HG02943 (cell line): ENCODE data around the gene SERPINA5.
"Not testable (repeated sequence)": the region's sequence is repeated elsewhere in the genome, so short reads cannot be mapped to it uniquely, and the experiment has no call there.

ENCODE experiments used
- ATAC-seq: cut with Tn5 transposase; IDR thresholded peaks from one replicate; pipeline ENCODE4 v1.9.1; 2021; ENCODE audit warnings: mild to moderate bottlenecking, low read depth, moderate library complexity; ENCODE audit not compliant: unreplicated experiment

SERPINA5 gene

DNA sequence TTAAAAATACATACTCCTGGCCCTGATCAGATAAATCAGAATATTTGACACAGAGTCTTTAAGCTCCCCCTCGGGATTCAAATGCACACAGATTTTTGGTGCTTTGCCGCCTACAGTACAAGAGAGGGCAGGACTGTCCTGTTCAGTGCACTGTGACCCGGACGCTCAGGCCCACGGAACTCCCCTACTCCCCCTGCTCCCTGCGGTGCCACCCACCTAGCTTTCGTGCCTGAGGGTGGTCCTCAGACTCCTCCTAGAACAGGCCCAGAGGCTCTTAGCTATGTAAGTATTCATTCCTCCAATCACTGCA lies 17.2 kb downstream of the SERPINA5 start:
- no peak for ATAC-seq

DNA sequence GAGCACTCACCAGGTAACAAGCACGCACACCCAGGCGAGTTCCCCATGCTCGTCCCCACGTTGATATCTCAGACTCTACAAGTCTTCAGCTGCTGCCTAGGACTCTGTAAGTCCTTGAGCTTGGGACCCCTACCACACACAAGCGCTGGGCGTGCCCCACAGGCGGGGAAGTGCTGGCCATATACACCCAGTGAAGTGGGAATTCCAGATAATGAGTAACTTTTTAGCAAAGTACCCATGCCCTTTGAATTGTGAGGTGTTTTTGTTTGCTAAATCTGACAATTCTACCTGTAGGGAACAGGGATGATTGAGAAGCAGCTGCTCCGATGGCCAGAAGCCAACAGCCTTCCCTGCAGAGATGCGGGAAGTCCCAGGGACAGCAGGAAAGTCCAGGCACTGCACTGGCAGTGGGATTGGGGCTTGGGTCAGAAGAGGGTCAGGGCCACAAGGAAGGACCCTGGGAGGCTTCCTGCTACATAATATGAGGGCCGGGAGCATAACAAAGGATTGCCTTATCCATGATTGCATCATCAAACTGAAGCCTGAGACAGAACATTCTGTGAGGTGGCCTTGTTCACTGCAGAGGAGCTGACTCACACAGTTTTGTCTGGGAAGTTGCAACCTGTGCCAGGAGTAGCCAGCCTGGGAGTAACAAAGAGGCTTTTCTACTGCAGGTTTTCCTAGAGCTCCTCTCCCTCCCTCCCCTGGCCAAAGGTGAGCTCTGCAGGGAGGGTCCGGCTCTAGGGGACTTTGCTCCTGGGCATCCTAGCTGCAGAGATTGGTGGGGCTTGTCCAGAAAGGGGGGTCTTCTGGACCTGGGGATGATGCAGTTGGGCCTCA lies 17.8 kb downstream of the SERPINA5 start:
- ATAC-seq, result no peak

DNA sequence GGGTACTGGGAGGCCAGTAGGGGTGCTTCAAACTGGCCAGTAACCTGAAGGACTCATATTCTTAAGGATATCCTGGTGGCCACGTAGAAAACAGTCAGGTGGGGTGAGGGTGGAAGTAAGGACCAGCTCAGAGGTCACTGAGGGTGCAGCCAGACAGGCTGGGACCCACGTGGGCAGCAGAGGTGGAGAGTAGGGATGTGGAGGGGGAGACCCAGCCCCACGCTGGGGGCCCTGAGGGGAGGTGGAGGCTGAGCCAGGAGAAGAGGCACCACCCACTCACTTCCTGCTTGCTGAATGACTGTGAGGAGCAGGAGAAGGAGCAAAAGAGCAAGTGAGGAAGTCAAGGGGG lies 18.4 kb downstream of the SERPINA5 start:
- no peak for ATAC-seq

DNA sequence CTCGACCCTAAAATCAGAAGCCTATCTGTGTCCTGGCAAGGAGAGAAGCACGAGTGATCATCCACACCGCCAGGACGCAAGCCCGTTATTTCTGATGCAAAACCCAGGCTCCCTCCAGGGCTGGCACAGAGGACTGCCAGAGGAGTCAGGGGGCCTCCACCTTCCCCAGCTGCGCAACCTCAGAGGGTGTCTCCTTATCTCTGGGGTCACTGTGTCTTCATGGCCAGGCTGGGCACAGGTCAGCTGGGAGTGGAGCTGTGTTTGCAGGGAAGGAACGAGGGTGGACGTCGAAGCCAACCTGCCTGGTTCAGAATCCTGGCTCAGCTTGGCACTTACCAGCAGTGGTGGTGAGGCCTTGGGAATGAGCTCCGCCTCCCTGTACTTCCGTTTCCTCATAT lies 18.9 kb downstream of the SERPINA5 start:
- ATAC-seq, result no peak

DNA sequence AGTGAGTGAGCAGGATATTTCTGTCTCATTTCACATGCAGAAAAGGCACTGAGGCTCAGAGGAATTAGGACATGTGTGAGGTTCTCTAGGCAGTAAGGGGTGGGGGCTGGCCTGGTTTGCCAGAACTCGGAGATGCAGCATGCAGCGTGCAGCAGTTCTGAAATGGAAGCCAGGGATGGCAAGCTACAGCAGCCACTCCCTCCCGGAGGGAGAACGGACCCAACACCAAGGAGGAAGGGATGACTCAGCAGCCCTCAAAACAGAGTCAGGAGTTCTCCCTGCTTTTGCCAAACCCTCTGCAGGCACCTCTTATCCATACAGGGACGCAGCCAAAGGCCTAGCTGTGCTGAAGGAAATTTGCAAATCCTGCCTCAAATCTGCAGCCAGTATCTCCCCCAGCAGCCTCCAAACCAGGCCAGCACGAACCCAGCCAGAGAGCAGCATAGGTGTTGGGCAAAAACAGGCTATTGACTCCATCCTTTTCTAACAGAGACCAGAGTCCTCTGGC lies 20.7 kb downstream of the SERPINA5 start:
- no peak for ATAC-seq

DNA sequence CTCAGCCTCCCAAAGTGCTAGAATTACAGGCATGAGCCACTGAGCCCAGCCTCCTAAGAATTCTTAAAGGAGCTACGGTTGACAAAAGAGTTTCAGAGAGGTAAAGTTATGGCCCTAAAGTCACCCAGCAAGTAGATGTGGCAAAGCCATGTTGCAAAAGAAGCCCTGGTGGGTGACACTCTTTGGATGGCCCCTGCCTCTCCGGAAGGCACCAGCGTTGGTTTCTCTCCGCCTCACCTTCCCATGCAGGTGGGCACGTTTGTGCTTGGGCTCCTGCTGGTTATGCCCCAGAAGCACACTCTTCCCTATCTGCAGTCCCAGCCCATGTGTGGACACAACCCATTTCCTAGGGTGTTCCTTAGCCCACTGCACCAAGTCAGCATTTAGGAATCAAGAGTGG lies 21.5 kb downstream of the SERPINA5 start:
- no peak for ATAC-seq

DNA sequence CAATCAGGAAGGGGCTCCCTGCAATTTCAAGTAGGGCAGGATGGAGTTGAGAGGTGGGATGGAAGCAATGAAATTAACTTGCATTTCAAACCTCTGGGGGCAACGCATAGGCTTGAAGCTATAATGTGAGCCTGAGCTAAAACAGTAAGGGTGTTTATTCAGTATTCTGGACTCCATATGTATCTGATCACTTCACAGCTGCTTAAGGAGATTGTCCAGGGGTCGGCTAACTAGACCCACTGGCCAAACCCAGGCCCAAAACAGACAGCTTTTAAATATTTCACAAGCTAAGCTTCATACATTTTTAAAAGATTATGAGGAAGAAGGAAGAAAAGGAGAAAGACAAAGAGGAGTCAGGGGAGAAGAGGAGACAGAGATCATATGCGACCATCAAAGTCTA lies 24.1 kb downstream of the SERPINA5 start:
- no peak for ATAC-seq

DNA sequence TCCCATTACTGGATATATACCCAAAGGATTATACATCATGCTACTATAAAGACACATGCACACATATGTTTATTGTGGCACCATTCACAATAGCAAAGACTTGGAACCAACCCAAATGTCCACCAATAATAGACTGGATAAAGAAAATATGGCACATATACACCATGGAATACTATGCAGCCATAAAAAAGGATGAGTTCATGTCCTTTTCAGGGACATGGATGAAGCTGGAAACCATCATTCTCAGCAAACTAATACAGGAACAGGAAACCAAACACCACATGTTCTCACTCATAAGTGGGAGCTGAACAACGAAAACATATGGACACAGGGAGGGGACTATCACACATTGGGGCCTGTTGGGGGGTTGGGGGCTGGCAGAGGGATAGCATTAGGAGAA lies 27.7 kb downstream of the SERPINA5 start:
- ATAC-seq, result not testable (repeated sequence)

DNA sequence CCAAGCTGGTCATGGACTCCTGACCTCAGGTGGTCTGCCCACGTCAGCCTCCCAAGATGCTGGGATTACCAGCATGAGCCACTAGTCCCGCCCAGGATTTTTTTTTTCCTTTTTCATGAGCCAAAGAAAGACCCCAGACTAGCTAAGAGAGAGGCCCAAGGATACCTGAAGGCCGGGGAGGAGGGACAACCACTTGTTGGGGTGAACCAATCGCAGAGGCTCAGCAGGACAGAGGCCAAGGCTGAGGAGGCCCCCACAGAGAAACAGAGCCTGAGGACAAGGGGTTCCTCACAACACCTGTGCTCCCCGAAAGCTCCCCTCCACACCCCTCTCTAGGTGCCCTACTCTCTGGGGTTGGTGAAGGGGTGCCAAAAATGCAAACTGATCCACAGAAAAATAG lies 30.0 kb downstream of the SERPINA5 start:
- no peak for ATAC-seq

DNA sequence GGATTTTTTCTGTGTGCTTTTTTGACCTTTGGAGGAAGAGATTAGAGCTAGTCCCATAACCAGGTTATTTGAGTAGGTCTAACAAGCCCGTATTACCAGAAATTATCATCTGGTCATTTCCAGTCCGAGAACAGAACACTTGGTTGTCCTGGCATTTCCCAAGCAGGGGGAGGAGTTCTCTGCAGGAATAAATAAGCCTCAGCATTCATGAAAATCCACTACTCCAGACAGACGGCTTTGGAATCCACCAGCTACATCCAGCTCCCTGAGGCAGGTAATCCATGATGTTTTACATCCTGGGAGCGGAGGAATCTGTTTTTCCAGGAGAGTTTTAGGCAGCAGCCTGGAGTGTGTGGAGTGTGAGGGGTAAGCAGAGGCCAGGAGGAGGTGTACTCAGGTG lies 30.9 kb downstream of the SERPINA5 start, which contains the start of gene SERPINA3:
SERPINA3 (plus strand) TSS at position 218 of the 400 bp plus-strand sequence. CDS start 2,051 bp downstream, outside the sequence.
- ATAC-seq, result no peak

DNA sequence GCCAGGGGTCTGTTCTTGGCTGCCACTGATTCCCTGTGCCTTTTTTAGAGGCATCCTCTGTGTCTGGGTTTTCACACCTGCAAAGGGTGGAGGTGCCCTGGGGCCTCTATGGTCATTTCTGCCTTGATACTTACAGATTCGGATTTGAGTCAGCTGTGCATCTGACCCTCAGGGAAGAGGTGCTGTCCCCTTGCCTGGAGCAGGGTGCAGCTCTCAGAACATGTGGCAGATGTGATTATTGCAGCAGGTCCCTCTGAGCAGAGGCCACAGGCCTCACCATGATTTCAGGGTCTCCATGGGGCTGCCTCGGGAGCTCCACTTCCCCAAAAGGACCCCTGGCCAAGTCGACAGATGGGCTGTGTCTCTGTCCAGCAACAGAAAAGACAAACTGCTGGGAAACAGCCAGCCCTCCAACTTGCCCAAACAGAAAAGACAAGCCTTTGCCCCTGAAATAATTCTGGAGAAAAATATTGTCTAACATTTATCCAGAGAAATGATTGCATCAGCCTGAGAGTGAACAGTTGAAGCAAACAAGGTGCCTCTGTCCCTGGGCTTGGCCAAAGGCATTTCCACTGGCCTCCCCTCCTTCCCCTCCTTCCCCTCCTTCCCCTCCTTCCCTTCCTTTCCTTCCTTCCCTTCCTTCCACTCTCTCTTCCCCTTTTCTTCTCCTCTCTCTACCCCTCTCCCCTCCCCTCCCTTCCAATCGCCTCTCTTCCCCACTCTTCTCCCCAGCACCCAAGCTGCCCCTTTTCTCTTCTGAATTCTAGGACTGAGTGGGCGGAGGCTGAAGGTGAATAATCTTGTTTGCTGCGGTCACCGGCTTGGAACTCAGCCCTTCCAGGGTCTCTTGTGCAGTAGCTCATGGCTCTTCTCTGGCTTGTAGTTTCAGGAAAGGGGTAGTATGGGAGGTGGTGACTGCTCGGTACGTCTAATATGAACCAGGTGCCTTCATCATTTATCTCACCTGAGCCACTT lies 31.6 kb downstream of the SERPINA5 start:
- no peak for ATAC-seq

DNA sequence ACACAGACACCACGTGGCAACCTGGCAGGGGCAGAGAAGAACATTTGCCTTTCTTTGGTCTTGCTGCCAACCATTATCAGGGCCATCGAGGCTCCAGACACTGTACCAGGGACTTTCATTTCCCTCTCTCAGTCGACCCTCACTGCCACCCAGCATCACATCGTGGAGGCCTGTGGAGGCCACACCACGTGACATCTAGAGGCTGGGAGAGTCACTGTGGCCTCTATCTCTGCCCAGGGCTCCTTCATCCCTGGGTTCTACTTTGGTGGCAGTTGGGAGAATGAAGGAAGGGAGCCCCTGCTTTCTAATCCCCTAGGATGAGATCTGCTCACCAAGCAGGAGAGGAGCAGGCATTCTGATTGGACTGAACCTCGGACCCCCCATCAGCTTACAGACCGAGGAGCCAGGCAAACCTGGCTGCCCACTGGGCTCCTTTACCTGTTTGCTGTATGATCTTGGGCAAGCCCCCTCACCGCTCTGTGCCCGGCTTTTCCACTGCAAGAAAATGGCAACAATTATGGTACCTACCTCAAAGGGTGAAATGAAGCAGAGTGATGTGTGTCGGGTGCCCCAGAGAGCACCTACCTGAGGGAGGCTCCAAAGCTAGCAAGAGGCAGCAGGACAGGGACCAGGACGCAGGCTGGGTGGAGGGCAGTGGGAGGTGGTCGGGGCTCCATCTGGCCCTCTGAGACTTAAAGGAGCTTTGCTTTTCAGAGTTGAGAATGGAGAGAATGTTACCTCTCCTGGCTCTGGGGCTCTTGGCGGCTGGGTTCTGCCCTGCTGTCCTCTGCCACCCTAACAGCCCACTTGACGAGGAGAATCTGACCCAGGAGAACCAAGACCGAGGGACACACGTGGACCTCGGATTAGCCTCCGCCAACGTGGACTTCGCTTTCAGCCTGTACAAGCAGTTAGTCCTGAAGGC lies 32.8 kb downstream of the SERPINA5 start:
- ATAC-seq, result no peak

DNA sequence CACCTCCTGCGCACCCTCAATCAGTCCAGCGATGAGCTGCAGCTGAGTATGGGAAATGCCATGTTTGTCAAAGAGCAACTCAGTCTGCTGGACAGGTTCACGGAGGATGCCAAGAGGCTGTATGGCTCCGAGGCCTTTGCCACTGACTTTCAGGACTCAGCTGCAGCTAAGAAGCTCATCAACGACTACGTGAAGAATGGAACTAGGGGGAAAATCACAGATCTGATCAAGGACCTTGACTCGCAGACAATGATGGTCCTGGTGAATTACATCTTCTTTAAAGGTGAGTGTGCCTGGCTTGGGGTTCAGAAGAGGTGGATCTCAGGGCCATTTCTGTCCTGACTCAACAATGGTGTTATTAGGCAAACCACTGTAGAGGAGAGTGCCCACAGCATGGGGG lies 33.6 kb downstream of the SERPINA5 start:
- no peak for ATAC-seq

DNA sequence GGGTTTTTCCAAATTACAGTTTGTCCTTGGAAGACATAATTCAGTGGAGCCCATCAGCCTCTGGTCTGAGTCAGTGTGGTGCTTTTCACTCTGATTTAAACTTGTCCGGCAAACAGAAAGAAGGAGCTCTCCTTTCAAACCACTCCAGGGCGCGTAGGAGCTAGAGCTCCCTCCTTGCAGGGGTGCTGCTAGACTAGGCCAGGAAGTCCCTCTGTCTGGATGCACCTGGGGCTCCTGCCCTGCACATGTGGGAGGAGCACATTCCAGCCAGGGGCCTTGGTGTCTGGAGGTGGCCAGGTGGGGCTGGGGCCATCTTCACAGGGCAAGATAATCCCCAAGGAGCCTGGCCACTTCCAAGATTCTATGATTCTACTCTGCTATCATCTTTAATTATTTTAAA lies 34.0 kb downstream of the SERPINA5 start:
- no peak for ATAC-seq

DNA sequence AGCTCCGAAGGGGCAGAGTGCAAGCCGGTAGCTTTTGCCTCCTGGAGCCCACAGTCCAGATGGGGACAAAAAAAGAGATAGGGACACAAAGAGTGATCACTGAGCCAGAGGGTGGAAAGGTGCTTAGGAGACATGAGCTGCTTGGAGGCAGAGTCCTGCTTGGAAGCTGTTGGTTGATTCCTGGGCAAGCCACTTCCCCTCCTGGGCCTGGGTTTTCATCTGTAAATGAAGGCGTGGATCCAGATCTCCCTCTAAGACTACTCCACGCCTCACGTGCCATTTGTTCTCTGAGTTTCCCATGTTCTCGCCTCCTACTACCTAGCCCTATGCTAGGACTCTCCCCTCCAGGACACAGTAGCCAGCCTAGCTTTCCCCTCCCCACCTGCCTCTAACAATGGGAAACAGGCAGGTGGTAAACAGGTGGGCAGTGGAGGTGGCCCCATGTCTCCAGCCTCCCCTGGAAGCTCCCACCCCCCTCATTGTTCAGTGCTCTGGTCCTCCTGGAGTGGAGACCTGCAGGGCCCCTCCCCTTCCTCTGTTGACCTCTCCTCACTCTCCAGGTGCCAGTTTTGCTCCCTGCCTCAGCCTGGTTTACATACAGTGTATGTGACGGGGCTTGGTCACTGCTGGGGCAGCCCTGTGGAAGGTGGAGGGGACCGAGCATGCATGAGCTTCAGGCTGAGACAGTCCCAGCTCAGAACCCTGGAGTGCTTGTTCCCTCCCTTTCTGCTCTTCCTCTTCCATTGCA lies 34.8 kb downstream of the SERPINA5 start:
- ATAC-seq, result no peak

DNA sequence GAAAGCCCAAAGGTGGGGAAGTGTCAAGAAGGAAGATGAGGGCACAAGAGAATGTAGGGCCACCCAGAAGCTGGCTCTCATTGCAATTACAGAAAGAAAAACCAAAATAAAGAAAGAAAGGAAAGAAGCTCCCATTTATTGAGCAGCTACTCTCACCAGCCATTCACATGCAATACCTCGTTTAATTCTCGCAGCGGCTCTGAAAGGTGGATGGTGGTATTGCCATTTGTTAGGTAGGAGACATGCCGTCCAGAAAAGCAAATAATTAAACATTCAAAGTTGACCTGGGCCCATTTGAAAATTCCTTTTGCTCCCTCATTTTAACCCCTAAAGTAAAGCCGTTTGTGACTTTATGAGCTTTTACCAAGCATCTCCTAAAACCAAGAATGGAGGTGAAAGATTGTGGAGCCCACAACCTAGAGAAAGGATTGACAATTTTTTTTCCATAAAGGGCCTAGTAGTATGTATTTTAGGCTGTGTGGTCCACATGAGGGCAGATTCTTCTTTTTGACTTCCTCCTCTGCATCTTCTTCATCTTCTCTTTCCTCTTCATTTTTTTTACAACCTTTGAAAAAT lies 36.2 kb downstream of the SERPINA5 start:
- no peak for ATAC-seq

DNA sequence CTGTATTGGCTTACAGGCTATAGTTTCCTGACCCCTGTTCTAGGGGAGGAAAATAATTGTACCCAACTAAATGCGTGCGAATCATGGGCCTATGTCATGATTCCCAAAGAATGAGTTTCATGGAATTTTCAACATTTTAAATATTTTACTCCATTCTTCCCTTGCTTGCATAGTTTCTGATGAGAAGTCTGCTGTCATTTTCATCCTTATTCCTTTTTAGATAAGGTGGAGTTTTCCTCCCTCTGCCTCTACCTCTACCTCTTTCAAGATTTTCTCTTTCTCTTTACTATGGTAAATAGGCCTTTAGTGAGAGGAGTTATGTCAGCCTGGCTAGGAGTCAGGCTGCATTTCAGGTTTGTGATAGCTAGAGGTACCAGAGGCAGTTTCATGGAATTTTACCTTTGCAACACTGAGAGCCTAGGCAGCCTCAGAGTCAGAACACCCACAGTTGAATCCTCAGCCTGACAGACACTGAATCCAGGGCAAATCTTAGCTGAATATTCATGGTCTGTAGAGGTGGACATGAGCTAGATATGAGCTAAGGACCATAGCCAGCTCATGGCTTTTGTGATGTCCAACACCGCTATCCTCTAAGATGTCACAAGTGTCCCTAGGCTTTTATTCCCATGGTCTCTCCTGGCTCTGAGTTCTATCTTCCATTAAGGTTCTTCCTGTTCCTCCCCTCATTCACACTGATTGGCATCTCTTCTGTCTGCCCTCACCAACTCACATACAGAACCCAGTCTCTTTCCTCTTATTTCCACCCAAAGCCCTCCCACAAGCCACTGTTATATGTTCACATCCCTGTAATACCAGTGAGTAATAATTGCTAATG lies 37.0 kb downstream of the SERPINA5 start:
- no peak for ATAC-seq

DNA sequence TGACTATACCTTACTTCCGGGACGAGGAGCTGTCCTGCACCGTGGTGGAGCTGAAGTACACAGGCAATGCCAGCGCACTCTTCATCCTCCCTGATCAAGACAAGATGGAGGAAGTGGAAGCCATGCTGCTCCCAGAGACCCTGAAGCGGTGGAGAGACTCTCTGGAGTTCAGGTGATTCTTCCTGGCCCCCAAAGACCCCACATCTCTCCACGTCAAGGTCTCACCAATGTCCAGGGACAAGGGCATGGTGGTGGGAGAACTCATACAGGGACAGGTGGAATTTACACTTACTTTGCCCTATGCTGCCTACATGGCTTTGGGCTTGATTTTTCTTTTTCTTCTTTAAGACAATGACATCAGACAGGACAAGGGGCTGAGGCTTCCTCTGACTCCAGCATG lies 38.1 kb downstream of the SERPINA5 start:
- ATAC-seq, result no peak
